Measurements from ENCODE around the gene OR2A1. TPM values are rescaled to one million over a fixed set of nuclear protein-coding genes. Genes with fewer than 3 reads are reported as not detected.
"Not testable (repeated sequence)": the region's sequence is repeated elsewhere in the genome, so short reads cannot be mapped to it uniquely, and the experiment has no call there.

Gene OR2A1
- total RNA-seq, 2 donors from 2014 or later, result not detected

- H3K4me1 ChIP-seq; H3K9me3 ChIP-seq; H3K9ac ChIP-seq (ENCODE audit: low read depth in 2 of 2, low read length in 2 of 2); H3K27ac ChIP-seq; H3K36me3 ChIP-seq; H3K27me3 ChIP-seq; H3K4me3 ChIP-seq; intact Hi-C loops (cut with DNase I); DNase-seq: not testable (repeated sequence)
These were observed 9.5 kb upstream of the OR2A1 start for GRCh38 chr7:144302578-144303303.

DNA sequence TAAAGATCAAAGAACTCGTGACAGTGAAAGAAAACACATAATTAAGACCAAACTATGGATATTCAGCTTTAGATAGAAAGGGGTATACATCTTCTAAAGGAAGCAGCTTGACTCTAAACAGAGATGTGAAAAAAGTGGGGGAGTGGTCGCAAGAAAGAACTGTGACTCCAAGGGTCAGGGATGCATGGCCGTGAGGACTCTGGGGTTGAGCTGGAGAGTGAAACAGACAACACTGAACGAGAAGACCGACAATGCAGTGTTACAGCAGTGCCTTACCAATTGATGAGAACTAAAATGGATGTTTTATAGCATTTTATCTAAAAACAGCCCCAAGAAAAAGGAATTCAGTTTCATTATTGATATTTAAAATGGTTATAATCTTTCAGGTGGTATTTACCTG, 8.6 kb upstream of the OR2A1 start:
- H3K27me3 ChIP-seq; H3K4me1 ChIP-seq; intact Hi-C loops (cut with DNase I); H3K4me3 ChIP-seq; H3K36me3 ChIP-seq; H3K9ac ChIP-seq (ENCODE audit: low read depth in 2 of 2, low read length in 2 of 2); H3K27ac ChIP-seq; H3K9me3 ChIP-seq; DNase-seq: not testable (repeated sequence)

- H3K27me3 ChIP-seq; H3K36me3 ChIP-seq; H3K9me3 ChIP-seq; H3K4me1 ChIP-seq; intact Hi-C loops (cut with DNase I); H3K27ac ChIP-seq; H3K4me3 ChIP-seq; DNase-seq; H3K9ac ChIP-seq (ENCODE audit: low read depth in 2 of 2, low read length in 2 of 2): not testable (repeated sequence)
These were observed 7.1 kb upstream of the OR2A1 start for GRCh38 chr7:144305156-144305555.

GRCh38 chr7:144309702-144310101, 2.5 kb upstream of the OR2A1 start:
- H3K27me3 ChIP-seq; H3K9ac ChIP-seq (ENCODE audit: low read depth in 2 of 2, low read length in 2 of 2); H3K27ac ChIP-seq; DNase-seq; H3K4me3 ChIP-seq; intact Hi-C loops (cut with DNase I); H3K9me3 ChIP-seq; H3K4me1 ChIP-seq; H3K36me3 ChIP-seq: not testable (repeated sequence)

DNA sequence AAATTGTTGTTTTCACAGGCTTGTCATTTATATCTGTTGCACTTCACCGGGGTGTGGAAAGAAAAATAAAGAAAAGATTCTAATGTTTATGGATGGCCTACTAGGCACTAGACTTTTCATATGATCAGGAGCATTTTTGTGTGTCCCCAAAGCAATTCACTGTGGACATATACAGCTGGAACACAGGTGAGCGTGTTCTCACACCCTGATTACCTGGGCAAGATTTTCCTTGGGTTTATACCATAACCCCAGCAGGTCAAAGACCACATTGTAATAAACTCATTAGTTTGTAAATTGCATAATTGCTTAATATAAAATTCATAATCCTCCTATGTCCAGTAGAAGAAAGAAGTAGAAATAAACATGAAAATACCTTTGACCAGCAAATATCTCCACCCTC, 1.0 kb upstream of the OR2A1 start:
- DNase-seq, H3K4me3 ChIP-seq: not testable (repeated sequence)

GRCh38 chr7:144317537-144317936, 5.3 kb downstream of the OR2A1 start:
- intact Hi-C loops (cut with DNase I), result not testable (repeated sequence)

More for the DNA sequence above, 1.0 kb upstream of the OR2A1 start:
- H3K36me3 ChIP-seq; H3K9ac ChIP-seq (ENCODE audit: low read depth in 2 of 2, low read length in 2 of 2); H3K4me1 ChIP-seq; H3K27me3 ChIP-seq; H3K9me3 ChIP-seq; H3K27ac ChIP-seq; intact Hi-C loops (cut with DNase I): not testable (repeated sequence)

GRCh38 chr7:144319547-144319946, 7.3 kb downstream of the OR2A1 start:
- H3K4me3 ChIP-seq; H3K4me1 ChIP-seq; H3K36me3 ChIP-seq; DNase-seq; H3K9me3 ChIP-seq; H3K27ac ChIP-seq; intact Hi-C loops (cut with DNase I); H3K27me3 ChIP-seq; H3K9ac ChIP-seq (ENCODE audit: low read depth in 2 of 2, low read length in 2 of 2): not testable (repeated sequence)

More at GRCh38 chr7:144317537-144317936, 5.3 kb downstream of the OR2A1 start:
- H3K4me3 ChIP-seq; H3K4me1 ChIP-seq; H3K9ac ChIP-seq (ENCODE audit: low read depth in 2 of 2, low read length in 2 of 2); H3K27ac ChIP-seq; H3K27me3 ChIP-seq; DNase-seq; H3K36me3 ChIP-seq; H3K9me3 ChIP-seq: not testable (repeated sequence)

- H3K9me3 ChIP-seq; H3K4me1 ChIP-seq; intact Hi-C loops (cut with DNase I); H3K4me3 ChIP-seq; DNase-seq; H3K36me3 ChIP-seq; H3K9ac ChIP-seq (ENCODE audit: low read depth in 2 of 2, low read length in 2 of 2); H3K27ac ChIP-seq; H3K27me3 ChIP-seq: not testable (repeated sequence)
These were observed 9.5 kb downstream of the OR2A1 start for GRCh38 chr7:144321677-144322206.

DNA sequence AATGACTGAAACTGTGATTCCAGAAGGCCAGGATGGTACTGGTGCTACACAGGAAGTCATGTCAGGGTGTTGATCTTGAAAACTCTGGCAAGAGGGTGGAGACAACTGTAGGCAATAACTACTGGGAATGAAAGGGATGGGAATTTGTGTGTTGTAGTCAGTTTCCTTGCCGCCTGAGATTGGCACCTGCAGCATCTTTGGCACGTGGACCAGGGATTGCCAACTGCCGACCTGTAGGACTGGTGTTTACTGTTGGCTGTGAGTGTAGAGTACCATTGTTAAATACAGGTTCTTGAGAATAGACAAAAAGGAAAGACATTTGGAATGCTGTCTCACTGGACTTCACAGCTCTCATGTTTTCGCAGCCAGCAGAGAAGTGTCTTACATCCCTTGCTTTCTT, 11.1 kb downstream of the OR2A1 start:
- H3K9ac ChIP-seq (ENCODE audit: low read depth in 2 of 2, low read length in 2 of 2); H3K4me3 ChIP-seq; intact Hi-C loops (cut with DNase I); H3K27ac ChIP-seq; H3K9me3 ChIP-seq; H3K4me1 ChIP-seq; H3K36me3 ChIP-seq; DNase-seq; H3K27me3 ChIP-seq: not testable (repeated sequence)

GRCh38 chr7:144325868-144326267, 13.6 kb downstream of the OR2A1 start:
- H3K9me3 ChIP-seq; H3K36me3 ChIP-seq; H3K4me1 ChIP-seq; H3K27me3 ChIP-seq; H3K9ac ChIP-seq (ENCODE audit: low read depth in 2 of 2, low read length in 2 of 2); H3K27ac ChIP-seq; DNase-seq; intact Hi-C loops (cut with DNase I); H3K4me3 ChIP-seq: not testable (repeated sequence)

GRCh38 chr7:144330044-144330443, 17.8 kb downstream of the OR2A1 start:
- DNase-seq; H3K9ac ChIP-seq (ENCODE audit: low read depth in 2 of 2, low read length in 2 of 2); H3K9me3 ChIP-seq; H3K4me1 ChIP-seq; H3K27ac ChIP-seq; H3K36me3 ChIP-seq; intact Hi-C loops (cut with DNase I); H3K27me3 ChIP-seq; H3K4me3 ChIP-seq: not testable (repeated sequence)

DNA sequence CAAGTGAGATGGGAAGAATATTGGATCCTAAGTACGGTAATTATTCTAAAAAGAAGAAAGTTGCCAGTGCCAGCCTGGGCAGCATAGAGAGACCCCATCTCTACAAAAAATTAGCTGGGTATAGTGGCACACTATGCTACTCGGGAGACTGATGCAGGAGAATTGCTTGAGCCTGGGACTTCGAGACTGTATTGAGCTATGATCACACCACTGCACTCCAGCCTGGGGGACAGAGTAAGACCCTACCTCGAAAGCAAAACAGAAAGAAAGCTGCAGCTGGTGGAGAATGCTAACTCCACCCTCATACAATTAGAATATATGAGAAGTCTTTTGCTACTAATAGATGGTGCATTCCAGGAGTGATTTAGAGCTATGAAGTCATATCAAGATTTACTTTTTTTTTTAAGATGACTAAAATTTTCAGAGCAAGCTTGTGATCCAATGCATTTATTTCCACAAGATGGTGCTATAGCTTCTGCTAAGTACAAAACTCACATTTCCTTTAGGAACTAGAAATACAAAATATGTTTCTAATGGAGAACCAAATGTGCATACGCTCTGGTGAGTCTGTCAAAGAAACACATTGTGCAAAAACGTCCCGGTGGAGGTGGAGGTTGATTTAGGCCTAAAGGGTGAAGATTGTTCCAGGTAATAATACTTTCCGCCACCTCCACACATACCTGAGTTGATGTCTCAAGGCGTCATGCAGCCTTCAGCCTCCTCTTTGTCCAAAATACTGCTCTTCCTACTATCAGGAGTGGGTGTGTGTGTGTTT, 19.2 kb downstream of the OR2A1 start:
- H3K4me3 ChIP-seq; DNase-seq; intact Hi-C loops (cut with DNase I): not testable (repeated sequence)

GRCh38 chr7:144331996-144332288, 19.7 kb downstream of the OR2A1 start:
- H3K27ac ChIP-seq; H3K9me3 ChIP-seq; H3K27me3 ChIP-seq; H3K4me3 ChIP-seq; H3K4me1 ChIP-seq; H3K36me3 ChIP-seq; H3K9ac ChIP-seq (ENCODE audit: low read depth in 2 of 2, low read length in 2 of 2); DNase-seq; intact Hi-C loops (cut with DNase I): not testable (repeated sequence)

More for the DNA sequence above, 19.2 kb downstream of the OR2A1 start:
- H3K9ac ChIP-seq (ENCODE audit: low read depth in 2 of 2, low read length in 2 of 2); H3K27me3 ChIP-seq; H3K4me1 ChIP-seq; H3K36me3 ChIP-seq; H3K27ac ChIP-seq; H3K9me3 ChIP-seq: not testable (repeated sequence)

Data from colonic mucosa (tissue), 4 donors.